ENCODE measurements around the gene ARGLU1.
A peak's percentile ranks its signal among the peaks of the same experiment; 100 is the strongest.

ARGLU1 gene

GRCh38 chr13:106581225-106581624 is 13.3 kb upstream of the ARGLU1 start:
- no peak for DNase-seq

DNA sequence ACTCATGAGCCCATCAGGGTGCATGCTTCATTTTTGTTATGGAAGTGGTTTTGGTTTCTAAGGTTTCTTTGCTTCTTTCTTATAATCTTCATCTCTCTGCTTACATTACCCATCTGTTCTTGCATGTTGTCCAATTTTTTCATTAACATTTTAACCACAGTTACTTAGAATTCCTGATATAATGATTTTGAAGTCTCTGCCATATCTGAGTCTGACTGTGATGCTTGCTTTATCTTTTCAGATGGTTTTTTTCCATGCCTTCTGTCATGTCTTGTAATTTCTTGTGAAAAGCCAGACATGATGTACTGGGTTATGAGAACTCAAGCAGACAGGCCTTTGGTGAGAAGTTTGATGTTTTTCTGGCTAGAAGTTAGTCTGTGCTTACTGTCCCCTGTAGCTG is 8.0 kb upstream of the ARGLU1 start:
- DNase-seq = no peak

DNA sequence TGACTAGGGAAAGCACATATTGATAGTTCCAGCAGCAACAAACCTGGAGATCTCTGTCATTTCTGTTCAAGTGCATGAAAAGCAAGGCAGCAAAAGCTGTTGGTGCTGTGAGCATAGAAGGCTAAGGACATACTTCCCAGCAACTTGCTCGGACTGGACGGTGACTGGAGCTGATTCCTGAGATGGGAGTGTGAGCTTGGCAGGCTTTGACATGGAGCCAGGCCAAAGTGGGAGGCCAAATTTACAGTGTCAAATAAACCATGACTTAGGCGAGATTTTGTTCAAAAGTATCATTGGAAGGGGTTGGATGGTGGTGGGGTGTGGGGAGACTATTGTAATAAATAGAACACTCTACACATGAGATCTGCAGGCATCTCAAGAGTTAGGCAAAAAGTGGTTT is 5.9 kb upstream of the ARGLU1 start:
- no peak for DNase-seq

GRCh38 chr13:106573284-106573846 is 5.4 kb upstream of the ARGLU1 start:
- DNase-seq = no peak

- DNase-seq = no peak
Measured at GRCh38 chr13:106570299-106570852, 2.4 kb upstream of the ARGLU1 start.

DNA sequence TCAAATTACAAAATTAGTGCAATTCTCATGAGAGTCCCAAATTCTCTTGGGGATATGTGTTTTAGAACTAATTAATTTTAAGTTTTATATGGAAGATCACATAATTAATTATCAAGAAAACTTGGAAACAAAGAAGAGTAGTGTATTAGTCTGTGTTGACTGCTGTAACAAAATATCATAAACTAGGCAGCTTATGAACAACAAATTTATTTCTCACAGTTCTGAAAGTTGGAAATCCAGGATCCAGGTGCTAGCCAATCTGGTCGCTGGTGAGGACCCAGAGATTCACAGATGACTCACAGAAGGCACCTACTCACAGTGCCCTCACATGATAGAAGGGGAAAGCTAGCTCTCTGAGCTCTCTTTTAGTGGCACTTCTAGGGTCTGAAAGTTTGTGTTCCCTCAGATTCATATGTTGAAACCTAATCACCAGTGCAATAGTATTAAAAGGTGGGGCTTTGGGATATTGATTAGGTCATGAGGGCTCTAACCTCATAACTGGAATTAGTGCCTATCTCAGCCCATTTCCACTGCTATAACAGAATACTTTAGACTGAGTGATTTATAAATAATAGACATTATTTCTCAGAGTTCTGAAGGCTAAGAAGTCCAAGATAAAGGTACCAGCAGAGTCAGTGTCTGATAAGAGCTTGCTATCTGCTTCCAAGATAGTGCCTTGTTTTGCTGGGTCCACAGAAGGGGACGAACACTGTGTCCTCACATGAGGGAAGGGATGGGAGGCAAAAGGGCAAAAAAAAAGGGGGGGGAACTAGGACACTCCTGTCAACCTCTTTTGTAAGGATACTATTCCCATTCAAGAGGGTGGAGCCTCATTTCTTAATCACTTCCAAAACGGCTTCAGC is 1.5 kb upstream of the ARGLU1 start:
- no peak for DNase-seq

- no peak for DNase-seq
Measured at GRCh38 chr13:106568299-106569003, 514 bp upstream of the ARGLU1 start.

GRCh38 chr13:106566641-106567473 is 1.1 kb downstream of the ARGLU1 start:
- peak; percentile 20 for DNase-seq

DNA sequence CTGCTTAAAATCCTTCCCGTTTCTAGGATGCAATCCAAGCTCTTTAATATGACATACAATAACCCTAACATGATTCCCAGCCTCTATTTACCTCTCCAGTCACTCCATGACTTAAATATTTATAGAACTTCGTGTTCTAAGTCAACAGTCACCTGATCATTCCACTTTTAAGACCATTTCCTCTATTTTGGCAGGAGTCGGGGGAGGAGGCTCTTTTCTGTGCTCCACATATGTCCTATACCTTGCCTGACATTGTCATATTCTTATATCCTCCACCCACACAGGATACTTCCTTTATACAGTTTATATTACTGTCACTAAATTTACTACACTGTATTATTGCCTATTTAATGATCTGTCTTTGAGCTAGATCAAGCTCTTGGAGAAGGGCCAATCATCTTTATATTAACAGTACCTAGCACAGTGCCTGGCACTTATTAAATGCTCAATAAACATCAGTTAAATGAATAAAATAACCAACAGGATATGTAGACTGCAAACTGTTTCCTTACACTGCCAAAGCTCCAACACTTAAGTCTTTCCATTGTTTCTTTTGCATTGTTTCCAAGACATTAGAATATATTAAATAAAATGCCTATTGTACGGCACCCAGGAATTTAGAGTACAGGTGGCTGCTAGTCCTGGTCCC is 2.7 kb downstream of the ARGLU1 start:
- DNase-seq = no peak

DNA sequence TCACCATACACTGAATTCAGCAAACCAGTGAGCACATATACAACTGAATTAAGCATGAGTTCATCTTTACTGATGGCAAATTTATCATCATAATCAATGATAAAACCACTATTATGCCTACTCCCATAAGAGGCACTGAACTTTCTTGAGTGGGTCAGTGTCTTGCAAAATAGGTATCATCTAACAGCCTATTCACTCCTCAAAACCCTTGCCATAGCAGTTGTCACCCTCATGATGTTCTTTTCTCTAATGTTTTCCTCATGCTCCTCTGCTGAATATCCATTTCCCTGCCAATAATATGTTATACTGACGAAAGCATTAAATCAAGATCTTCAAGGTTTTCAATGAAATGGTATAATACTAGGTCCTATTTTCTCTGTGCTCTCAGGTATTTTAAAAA is 5.6 kb downstream of the ARGLU1 start:
- DNase-seq = no peak

DNA sequence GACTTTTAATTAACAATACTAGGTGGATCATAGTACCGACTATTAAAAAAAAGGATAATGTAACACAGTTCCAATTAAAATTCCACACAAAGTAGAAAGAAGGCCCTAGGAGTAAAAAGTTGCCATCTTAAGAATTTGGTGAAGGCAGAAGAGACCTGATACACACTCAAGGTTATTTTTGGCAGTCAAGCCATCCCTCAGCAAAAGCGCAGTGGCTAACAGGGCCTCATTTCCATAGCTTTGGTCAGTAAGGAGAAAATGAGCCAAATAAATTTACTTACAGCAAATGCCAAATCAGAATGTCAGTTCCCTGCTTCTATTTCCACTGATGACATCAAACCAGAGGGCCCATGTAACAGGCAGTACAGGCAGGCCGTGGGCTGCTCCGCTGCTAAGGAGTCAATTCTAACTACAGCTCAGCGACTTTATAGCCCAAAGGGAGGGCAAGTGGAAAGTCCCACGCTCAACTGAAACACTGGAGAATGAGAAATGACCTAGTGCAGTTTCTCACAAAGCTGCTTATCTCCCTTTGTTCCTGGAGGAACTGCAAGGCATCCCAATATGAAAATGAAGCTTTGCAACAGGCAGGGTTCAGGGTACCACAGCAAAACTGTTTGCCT is 6.3 kb downstream of the ARGLU1 start:
- no peak for DNase-seq

DNA sequence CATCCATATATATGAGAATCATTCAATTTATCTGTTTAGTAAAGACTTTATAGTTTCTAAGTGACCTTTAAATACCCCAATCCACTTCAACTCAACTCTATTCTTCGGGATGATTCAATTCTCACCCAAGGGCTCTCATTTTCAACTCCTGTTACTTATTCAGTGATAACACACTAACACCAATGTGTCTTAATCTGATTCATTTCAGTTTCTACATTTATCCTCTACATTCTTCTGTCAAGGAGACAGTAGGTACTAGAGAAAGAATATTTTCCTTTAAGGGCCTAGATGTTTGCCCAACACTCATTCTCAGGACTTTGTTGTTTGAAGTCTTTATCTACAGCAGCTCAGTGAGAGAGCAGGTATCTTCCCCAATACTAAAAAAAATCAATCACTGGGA is 7.1 kb downstream of the ARGLU1 start:
- no peak for DNase-seq

- DNase-seq = no peak
Measured at GRCh38 chr13:106558527-106558926, 9.4 kb downstream of the ARGLU1 start.

GRCh38 chr13:106555631-106556328 is 12.2 kb downstream of the ARGLU1 start:
- no peak for DNase-seq

GRCh38 chr13:106551751-106552150 is 16.2 kb downstream of the ARGLU1 start:
- DNase-seq = no peak

DNA sequence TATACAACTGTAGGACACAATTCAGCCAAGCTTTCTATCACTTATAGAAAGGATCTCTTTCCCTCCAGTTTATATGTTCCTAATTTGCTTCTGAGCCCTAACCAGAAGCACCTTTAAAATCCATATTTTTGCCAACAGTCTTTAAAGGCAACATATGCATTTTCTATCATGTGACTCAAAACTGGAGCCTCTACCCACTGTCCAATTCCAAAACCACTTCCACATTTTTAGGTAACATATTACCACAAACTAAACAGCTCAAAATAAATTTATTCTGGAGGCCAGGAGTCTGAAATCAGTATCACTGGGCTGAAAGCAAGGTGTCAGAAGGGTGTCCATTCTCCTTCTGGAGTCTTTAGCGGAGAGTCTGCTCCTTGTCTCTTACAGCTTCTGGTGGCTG is 16.6 kb downstream of the ARGLU1 start:
- no peak for DNase-seq

DNA sequence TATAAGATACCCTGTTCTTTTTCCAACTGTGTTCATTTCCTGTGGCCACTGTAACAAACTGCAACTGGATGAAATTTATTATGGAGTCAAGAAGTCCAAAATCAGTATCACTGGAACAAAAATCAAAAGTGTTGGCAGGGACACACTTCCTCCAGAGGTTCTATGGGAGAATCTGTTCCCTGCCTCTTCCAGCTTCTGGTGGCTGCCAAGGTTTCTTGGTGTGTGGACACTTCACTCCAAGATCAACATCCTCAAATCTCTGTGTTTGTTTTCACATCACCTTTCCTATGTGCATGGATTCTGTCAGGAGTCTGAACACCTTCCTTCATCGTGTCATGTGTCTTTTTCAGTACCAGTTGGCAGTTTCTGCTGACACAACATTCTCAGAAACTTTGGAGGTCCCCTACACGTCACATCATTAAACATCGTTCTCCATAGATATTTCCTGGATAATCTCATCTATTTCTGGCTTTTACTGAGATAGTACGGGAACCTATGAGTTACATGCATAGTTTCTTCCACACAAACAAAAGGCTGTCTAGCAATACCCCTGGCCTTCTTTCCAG is 17.3 kb downstream of the ARGLU1 start:
- DNase-seq = no peak

GRCh38 chr13:106548064-106548696 is 19.8 kb downstream of the ARGLU1 start:
- DNase-seq = no peak

GRCh38 chr13:106541826-106542225 is 26.1 kb downstream of the ARGLU1 start:
- DNase-seq = no peak

DNA sequence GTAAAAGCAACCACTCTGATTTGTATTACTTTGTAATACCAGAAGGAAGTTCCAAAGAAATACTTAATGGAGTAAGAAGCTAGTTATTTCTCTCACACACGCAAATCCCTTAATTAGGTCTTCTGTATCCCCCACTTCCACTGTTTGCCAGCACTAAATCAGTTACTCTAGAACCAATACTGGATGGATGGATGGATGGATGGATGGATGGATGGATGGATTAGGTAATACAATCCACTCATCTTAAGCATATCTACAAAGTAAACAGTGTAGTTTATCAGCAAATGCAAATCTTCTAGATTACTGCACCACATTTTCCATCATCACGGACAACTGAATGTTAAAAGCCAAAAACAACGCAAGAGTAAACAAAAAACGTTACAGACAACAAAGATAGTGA is 27.3 kb downstream of the ARGLU1 start:
- DNase-seq = no peak

Data from DMS 273 treated with DMSO at 0.1 percent for 48 hours (cell line).